H9 (cell line): ENCODE data around the gene USP17L22. TPM values are rescaled to one million over a fixed set of nuclear protein-coding genes. Genes with fewer than 3 reads are reported as not detected.

Source experiments
- total RNA-seq: library from RNA; stranded (reverse); gene quantifications from 2 replicates; pipeline ENCODE4 v1.2.1, GENCODE V29; 2021

The USP17L22 gene
- total RNA-seq, 1 experiment from 2014 or later = not detected

Other genes with a start within 250 kb of the USP17L22 start
- gene FAM90A26, start 97.2 kb upstream of the USP17L22 start, total RNA-seq = not detected in 2 replicates
- not detected in 2 replicates for gene USP17L10, start 57.0 kb upstream of the USP17L22 start, total RNA-seq
- not detected in 2 replicates for gene USP17L11, start 52.2 kb upstream of the USP17L22 start, total RNA-seq
- gene USP17L12, start 47.5 kb upstream of the USP17L22 start, total RNA-seq = not detected in 2 replicates
- gene USP17L13, start 42.7 kb upstream of the USP17L22 start, total RNA-seq = not detected in 2 replicates
- not detected in 2 replicates for gene USP17L15, start 33.2 kb upstream of the USP17L22 start, total RNA-seq
- gene USP17L17, start 23.7 kb upstream of the USP17L22 start, total RNA-seq = not detected in 2 replicates
- not detected in 2 replicates for gene USP17L18, start 19.0 kb upstream of the USP17L22 start, total RNA-seq
- not detected in 2 replicates for gene USP17L19, start 14.2 kb upstream of the USP17L22 start, total RNA-seq
- gene USP17L20, start 9.5 kb upstream of the USP17L22 start, total RNA-seq = not detected in 2 replicates
- not detected in 2 replicates for gene USP17L21, start 4.7 kb upstream of the USP17L22 start, total RNA-seq
- gene USP17L24, start 57.5 kb downstream of the USP17L22 start, total RNA-seq = not detected in 2 replicates
- not detected in 2 replicates for gene USP17L25, start 62.3 kb downstream of the USP17L22 start, total RNA-seq
- gene USP17L26, start 67.0 kb downstream of the USP17L22 start, total RNA-seq = not detected in 2 replicates
- not detected in 2 replicates for gene USP17L5, start 71.8 kb downstream of the USP17L22 start, total RNA-seq
- not detected in 2 replicates for gene USP17L27, start 76.5 kb downstream of the USP17L22 start, total RNA-seq
- not detected in 2 replicates for gene USP17L28, start 81.3 kb downstream of the USP17L22 start, total RNA-seq
- not detected in 2 replicates for gene USP17L29, start 86.0 kb downstream of the USP17L22 start, total RNA-seq
- not detected in 2 replicates for gene USP17L30, start 95.5 kb downstream of the USP17L22 start, total RNA-seq
- not detected in 2 replicates for gene DEFB131A, start 176.8 kb downstream of the USP17L22 start, total RNA-seq